AG10803 (cell line): ENCODE data around the gene LENG9.

ENCODE experiments used
- DNase-seq: peaks from one replicate; pipeline ENCODE4 v3.0.0; 2010; ENCODE audit warnings: low read depth
- H3K4me3 ChIP-seq: 2 replicates; pipeline ENCODE4 v1.5.1; 2011; ENCODE audit warnings: mild to moderate bottlenecking, low read length, control low read depth
- TF ChIP-seq, protein P1 (sequence below): conservative IDR thresholded peaks from 2 replicates; pipeline ENCODE4 v1.5.1; 2011; ENCODE audit warnings: mild to moderate bottlenecking, low read length, control low read depth, inconsistent platforms

Gene LENG9

DNA sequence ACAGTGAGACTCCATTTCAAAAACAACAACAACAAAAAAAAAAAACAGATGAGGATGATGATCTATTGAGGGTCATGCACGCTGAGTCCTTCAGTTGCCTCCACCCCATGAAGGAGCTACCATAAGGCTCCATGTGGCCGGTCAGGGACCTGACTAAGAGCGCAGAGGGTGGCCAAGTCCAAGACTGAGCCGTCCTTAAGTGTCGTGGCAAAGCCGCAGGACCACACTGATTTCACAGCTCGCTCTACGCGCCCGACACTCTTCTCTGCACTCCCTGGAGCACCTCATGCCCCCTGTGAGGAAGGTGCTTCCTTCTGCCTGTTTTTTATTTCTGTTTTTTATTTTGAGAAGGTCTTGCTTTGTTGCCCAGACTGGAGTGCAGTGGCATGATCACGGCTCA lies 36.0 kb downstream of the LENG9 start:
- no peak overlapping the region for H3K4me3 ChIP-seq
- TF ChIP-seq, protein P1, sequence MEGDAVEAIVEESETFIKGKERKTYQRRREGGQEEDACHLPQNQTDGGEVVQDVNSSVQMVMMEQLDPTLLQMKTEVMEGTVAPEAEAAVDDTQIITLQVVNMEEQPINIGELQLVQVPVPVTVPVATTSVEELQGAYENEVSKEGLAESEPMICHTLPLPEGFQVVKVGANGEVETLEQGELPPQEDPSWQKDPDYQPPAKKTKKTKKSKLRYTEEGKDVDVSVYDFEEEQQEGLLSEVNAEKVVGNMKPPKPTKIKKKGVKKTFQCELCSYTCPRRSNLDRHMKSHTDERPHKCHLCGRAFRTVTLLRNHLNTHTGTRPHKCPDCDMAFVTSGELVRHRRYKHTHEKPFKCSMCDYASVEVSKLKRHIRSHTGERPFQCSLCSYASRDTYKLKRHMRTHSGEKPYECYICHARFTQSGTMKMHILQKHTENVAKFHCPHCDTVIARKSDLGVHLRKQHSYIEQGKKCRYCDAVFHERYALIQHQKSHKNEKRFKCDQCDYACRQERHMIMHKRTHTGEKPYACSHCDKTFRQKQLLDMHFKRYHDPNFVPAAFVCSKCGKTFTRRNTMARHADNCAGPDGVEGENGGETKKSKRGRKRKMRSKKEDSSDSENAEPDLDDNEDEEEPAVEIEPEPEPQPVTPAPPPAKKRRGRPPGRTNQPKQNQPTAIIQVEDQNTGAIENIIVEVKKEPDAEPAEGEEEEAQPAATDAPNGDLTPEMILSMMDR, result no peak
- DNase-seq, result no peak

DNA sequence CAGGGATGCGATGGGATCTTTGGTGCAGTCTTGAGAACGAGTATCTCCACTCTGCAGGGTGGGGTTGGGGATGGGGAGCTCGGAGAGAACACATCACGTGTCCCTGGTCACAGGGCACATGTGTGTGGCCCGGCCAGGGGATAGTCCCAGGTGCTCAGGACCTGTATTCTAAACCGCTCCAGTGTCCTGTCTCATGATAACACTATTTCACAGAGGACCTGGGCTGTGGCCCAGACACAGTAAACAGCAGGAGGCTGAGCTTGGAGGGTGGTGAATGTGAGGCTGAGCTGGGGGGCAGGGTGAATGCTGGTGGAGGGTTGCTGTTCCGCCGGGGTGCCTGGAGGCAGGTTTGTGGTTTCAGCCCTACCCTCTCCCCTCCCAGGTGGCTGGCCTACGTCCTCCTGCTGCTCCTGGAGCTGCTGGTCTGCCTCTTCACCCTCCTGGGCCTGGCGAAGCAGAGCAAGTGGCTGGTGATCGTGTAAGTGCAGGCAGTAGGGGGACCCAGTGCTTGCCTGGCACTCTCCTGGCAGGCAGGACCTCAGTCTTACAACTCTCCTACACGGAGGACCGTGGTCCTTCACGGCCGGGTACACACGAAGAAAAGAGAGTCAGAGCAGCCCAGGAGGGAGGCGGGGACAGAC lies 37.2 kb downstream of the LENG9 start:
- TF ChIP-seq, protein P1, result no peak
- no peak for DNase-seq
- no peak overlapping the region for H3K4me3 ChIP-seq

DNA sequence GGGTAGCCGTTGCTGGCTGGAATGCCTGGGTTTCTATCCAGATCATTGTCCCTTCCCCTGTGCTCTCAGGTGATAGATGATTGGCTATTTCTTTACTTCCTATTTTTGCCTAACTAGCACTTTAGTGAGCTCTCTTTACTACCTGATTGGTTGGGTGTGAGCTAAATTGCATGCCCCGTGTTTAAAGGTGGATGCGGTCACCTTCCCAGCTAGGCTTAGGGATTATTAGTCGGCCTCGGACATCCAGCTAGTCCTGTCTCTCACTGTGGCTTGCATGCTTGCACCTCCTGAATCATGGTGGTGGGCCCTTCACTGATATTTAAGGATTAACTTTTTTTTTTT lies 38.2 kb downstream of the LENG9 start:
- no peak overlapping the region for H3K4me3 ChIP-seq
- TF ChIP-seq, protein P1, result no peak
- DNase-seq, result no peak

DNA sequence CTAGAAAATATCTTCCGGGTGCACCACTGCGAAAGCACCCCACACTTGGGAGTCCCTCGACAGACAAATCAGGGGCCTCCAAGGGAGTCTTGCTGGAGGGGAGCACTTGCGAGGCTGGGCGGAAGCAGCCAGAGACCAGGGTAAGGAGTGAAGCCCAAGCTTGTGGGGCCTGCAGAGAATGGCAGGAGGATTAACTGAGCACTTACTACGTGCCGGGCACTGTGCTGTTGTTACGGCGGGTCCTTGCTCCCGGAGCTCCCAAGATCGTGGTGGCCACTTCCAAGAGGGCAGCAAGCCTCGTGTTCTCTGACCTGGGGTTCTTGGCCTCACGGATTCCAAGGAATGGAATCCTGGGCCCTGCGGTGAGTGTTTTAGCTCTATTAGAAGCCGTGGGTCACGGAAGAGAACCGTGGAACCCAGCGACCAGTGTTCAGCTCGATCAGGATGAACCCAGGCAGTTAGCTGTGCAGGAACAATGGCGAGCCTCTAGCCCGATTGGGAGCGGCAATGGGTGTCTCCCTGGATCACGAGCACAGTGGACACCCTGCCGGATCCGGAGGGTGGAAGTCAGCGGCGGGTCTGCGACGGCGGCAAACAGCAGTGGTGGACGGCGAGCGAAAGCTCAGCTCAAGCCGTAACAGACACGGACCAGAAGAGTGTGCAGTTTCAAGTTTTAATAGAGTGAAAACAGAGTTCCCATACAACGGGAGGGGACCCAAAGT lies 38.8 kb downstream of the LENG9 start:
- no peak overlapping the region for H3K4me3 ChIP-seq
- DNase-seq, result no peak
- TF ChIP-seq, protein P1, result no peak

DNA sequence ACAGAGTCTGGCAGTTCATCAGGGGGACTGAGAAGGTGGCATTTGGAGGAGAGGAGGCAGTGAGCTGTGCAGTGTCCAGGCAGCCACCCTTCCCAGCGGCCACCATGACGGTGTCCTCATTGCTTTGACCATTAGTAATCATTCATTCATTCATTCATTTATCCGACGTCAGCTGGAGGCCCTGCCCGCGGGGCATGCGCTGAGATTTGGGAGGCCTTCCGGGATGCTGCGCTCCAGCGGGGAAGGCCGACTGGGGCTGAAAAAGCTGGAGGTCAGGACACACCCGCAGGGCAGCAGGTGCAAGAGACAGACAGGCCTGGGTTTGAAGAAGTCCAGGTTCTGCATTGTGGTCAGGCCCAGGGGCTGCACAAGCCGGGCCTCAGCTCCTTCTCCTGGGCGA lies 39.4 kb downstream of the LENG9 start:
- H3K4me3 ChIP-seq, result no peak overlapping the region
- TF ChIP-seq, protein P1, result no peak
- no peak for DNase-seq

DNA sequence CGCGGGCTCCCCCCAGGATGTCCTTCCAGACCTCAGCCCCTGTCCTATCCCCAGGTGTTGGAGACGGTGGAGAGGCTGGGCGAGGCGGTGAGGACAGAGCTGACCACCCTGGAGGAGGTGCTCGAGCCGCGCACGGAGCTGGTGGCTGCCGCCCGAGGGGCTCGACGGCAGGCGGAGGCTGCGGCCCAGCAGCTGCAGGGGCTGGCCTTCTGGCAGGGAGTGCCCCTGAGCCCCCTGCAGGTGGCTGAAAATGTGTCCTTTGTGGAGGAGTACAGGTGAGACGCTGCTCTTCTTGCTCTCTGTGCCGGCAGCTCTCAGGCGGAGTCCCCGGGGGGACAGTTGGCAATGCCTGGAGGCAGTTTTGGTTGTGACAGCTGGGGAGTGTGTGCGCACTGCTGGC lies 41.4 kb downstream of the LENG9 start:
- DNase-seq, result no peak
- TF ChIP-seq, protein P1, result no peak
- no peak overlapping the region for H3K4me3 ChIP-seq

DNA sequence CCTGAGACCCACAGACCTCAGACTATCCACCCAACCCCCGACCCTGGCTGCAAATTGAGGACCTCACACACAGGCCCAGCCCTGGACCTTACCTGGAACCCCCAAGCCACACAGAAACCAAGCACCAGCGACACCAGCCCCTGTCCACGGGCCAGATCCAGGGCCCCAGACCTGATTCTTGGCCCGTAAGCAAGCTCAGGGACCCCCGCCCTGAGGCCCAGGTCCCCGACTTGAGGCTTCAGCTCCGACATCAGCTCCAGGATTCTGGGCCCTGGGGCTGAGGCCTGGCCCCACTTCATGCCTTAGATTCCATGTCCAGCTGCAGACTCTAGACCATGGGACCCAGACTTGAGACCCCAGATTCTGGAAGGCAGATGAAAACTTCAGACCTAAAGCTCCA lies 42.1 kb downstream of the LENG9 start:
- TF ChIP-seq, protein P1, result no peak
- H3K4me3 ChIP-seq, result no peak overlapping the region
- DNase-seq, result no peak
